Measurements from ENCODE around the gene EXOC3.
A peak's percentile ranks its signal among the peaks of the same experiment; 100 is the strongest.
"Not testable (repeated sequence)": the region's sequence is repeated elsewhere in the genome, so short reads cannot be mapped to it uniquely, and the experiment has no call there.

The EXOC3 gene

GRCh38 chr5:398475-399295 lies 44.3 kb upstream of the EXOC3 start:
- POLR2A ChIA-PET (ENCODE audit: low non-redundant PET): no interaction called here
- peak overlapping the region; percentile 84 for H3K27ac ChIP-seq
- no peak for TF ChIP-seq CTCF (conservative IDR thresholded peaks at IDR 0.05; ENCODE audit: low read depth)
- CTCF ChIA-PET: interaction anchor here (0.6 kb wide), 1 partner anchor 271 kb away, joined by 3 read pairs; no protein-coding TSS in a partner anchor
- no peak for DNase-seq (ENCODE audit: low spot score)

GRCh38 chr5:399296-400281 lies 43.4 kb upstream of the EXOC3 start:
- H3K27ac ChIP-seq: peak overlapping the region; percentile 84
- ChIA-PET POLR2A (ENCODE audit: low non-redundant PET) (no interaction called here), CTCF (interaction anchor here (0.6 kb wide), 1 partner anchor 270 kb away, joined by 3 read pairs; no protein-coding TSS in a partner anchor)
- no peak for TF ChIP-seq CTCF (conservative IDR thresholded peaks at IDR 0.05; ENCODE audit: low read depth)
- DNase-seq (ENCODE audit: low spot score): peak; percentile 51

- peak overlapping the region; percentile 84 for H3K27ac ChIP-seq
- TF ChIP-seq CTCF (conservative IDR thresholded peaks at IDR 0.05; ENCODE audit: low read depth): no peak
- DNase-seq (ENCODE audit: low spot score): no peak
- POLR2A ChIA-PET (ENCODE audit: low non-redundant PET): no interaction called here
- CTCF ChIA-PET: no interaction called here
Measured at GRCh38 chr5:400282-401145, 42.5 kb upstream of the EXOC3 start.

- H3K27ac ChIP-seq: peak overlapping the region; percentile 84
- POLR2A ChIA-PET (ENCODE audit: low non-redundant PET): no interaction called here
- CTCF ChIA-PET: interaction anchor here (1.1 kb wide), 1 partner anchor 23 kb away, joined by 3 read pairs; no protein-coding TSS in a partner anchor
- DNase-seq (ENCODE audit: low spot score): no peak
- TF ChIP-seq CTCF (conservative IDR thresholded peaks at IDR 0.05; ENCODE audit: low read depth): no peak
Measured at GRCh38 chr5:401146-402034, 41.6 kb upstream of the EXOC3 start.

- H3K27ac ChIP-seq; POLR2A ChIA-PET (ENCODE audit: low non-redundant PET); DNase-seq (ENCODE audit: low spot score): not testable (repeated sequence)
- CTCF ChIA-PET: interaction anchor here (1.1 kb wide), 1 partner anchor 22 kb away, joined by 3 read pairs; no protein-coding TSS in a partner anchor
Measured at GRCh38 chr5:402219-402614, 40.8 kb upstream of the EXOC3 start.
